GM12891 (cell line): ENCODE results near the gene SEMA4D.
"Not testable (repeated sequence)": the region's sequence is repeated elsewhere in the genome, so short reads cannot be mapped to it uniquely, and the experiment has no call there.

Source experiments
- DNase-seq: peaks from one replicate; pipeline ENCODE4 v3.0.0; 2011; ENCODE audit warnings: low spot score; ENCODE audit not compliant: insufficient read length
- FAIRE-seq: peaks from 2 replicates; lab custom pipeline; 2011; peaks lifted over from hg19 to GRCh38; lab: Jason Lieb, UNC
- PAX5 ChIP-seq: IDR thresholded peaks from 2 replicates; pipeline ENCODE4 v1.6.1; 2011; ENCODE audit warnings: low read length, moderate library complexity, mild to moderate bottlenecking; ENCODE audit not compliant: insufficient read depth, severe bottlenecking
- POLR2A ChIP-seq: IDR thresholded peaks from 2 replicates; pipeline ENCODE4 v1.6.1; 2011; ENCODE audit warnings: low read depth, low read length, control low read depth
- POLR2AphosphoS5 ChIP-seq: IDR thresholded peaks from 2 replicates; pipeline ENCODE4 v1.6.1; 2011; ENCODE audit warnings: low read depth, low read length, control low read depth
- POU2F2 ChIP-seq: IDR thresholded peaks from 2 replicates; pipeline ENCODE4 v1.6.1; 2011; ENCODE audit warnings: low read depth, mild to moderate bottlenecking, control low read depth, low read length, moderate library complexity
- SPI1 ChIP-seq: IDR thresholded peaks from 2 replicates; pipeline ENCODE4 v1.6.1; 2011; ENCODE audit warnings: low read depth, low read length, control low read depth
- TAF1 ChIP-seq: IDR thresholded peaks from 2 replicates; pipeline ENCODE4 v1.6.1; 2011; ENCODE audit warnings: low read depth, low read length, control low read depth

The SEMA4D gene

GRCh38 chr9:89484475-89485404 lies 13.2 kb downstream of the SEMA4D start:
- DNase-seq: no peak
- FAIRE-seq: peak; percentile 99
- TF ChIP-seq PAX5 (peak; percentile 83), POU2F2 (no peak)

DNA sequence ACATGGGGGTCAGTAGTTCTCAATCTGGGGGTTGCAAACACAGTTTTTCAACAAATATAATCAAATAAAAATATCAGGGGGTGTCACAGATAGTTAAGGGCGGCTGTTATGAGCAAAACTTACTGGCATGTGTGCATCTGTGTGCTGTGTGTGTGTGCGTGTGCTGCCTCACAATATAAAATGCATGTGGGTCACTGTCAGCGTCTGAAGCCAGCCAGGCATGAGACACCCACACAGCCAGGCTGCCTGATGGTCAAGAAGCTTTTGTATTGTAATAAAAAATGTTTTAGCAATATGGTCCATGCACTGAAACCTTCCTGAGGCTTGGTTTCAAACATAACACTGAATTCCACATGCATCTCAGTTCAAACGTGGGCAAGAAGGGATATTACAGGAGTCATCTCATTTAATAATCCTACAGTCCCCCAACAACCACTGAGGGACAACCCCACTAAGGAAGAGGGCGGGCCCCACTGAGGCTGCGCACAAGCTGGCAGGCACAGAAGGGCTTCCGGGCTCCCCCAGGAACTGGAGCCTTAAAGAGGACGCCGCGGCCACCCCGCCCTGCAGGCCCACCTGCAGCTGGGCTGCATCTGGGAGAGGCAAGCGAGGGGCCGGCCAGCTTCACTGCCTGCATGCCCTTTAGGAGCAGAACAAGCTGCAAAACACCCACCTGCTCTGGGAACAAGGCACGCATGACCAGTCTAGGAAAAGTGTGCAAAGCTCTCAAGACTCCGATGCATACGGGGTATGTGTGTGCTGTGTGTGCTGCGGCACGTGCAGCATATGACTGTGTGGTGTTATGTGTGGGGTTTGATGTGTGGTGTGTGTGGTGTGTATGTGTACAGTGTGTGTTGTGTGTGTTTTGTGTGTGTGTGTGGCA lies 14.1 kb downstream of the SEMA4D start:
- DNase-seq: peak; percentile 65
- FAIRE-seq: no peak
- peak; percentile 53 for TF ChIP-seq PAX5
- 0 out of 2 replicates have a peak, but pooled peaks have one; percentile 27 for TF ChIP-seq POLR2A
- 0 out of 2 replicates have a peak, but pooled peaks have one; percentile 9 for TF ChIP-seq SPI1
- peak; percentile 24; the same call in 1 of the 2 replicates for TF ChIP-seq POLR2AphosphoS5
- TF ChIP-seq TAF1: no peak
- TF ChIP-seq POU2F2: peak; percentile 51; the same call in 1 of the 2 replicates

DNA sequence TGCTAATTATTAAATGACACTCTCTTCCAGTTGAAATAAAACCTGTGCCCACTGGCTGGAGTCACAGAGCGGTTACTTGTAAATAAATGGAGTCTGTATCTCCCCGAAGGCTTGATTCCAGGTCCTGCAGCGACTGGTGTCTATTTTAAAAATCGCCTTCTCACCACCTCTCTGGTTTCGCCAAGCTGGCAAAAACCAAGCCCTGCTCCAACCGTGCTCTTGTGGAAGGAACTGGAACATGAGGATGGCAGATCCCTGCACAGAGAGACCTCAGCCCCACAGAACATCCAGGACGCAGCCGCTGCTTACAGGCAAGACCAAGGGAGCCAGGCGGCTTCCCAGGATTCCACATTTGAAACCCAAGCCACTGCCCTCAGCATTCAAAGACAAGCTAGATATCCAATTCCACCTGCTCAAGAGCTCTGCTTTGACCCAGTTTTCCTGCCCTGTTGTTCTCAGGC lies 15.0 kb downstream of the SEMA4D start:
- DNase-seq: no peak
- TF ChIP-seq POU2F2: no peak
- TF ChIP-seq POLR2A: no peak
- TF ChIP-seq SPI1: no peak
- no peak for TF ChIP-seq PAX5
- TF ChIP-seq POLR2AphosphoS5: no peak
- TF ChIP-seq TAF1: no peak
- FAIRE-seq: no peak

DNA sequence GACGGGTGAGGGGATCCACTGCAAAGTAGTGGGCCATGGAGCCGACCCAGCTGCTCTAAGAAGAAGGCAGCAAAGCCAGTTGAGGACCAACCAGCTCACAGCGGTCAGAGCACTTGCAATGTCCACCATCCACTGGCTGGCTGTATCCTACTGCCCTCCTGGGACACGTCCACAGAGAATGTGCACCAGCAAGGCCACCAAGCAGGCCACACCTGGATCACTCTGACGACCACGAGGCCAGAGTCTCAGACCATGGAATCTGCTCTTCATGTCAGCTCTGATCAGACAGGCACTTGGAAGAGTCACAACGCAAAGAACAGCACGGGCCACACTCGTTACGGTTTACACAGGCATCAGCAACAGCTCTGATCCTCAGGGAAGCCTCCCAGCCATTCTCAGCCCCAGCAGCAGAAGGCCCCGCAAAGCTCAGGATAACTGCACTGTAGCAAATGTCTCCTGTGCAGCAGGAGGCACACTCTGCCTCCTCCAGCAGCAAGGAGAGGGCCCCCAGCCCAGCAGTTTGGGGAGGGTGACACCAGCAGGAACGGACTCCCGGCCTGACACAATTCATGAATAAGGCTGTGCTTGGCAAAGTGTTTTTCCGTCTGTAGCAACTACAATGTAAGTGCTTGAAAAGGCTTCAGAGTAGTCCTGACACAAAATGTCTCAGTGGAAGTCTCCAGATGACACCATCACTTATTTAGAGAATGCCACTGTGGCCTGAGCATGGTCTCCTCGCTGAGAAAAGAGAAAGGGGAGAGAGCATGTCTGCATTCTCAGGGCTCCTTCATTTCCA lies 15.7 kb downstream of the SEMA4D start:
- FAIRE-seq: no peak
- no peak for DNase-seq
- no peak for TF ChIP-seq TAF1
- no peak for TF ChIP-seq POLR2AphosphoS5
- no peak for TF ChIP-seq POLR2A
- TF ChIP-seq POU2F2: no peak
- TF ChIP-seq SPI1: no peak
- no peak for TF ChIP-seq PAX5

DNA sequence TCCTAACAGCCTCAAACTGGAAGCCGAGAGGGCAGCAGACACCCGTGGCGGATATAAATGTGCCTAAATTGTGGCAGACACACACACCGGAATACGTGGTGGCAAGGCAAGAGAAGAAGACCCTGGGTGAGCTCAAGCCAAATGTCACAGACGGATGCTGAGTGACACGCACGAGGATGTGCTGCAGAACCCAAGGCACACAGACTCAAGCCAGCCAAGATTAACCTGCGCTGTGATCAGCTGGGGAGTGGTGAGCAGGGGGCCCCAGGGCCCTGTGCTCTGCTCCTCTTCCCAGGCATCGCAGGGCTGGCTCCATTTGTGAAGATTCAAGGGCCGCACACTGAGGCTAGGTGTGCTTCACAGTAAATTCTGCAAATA lies 16.4 kb downstream of the SEMA4D start:
- DNase-seq: no peak
- no peak for FAIRE-seq
- TF ChIP-seq POLR2A (no peak), POLR2AphosphoS5 (no peak), TAF1 (no peak), PAX5 (no peak), POU2F2 (no peak), SPI1 (no peak)

DNA sequence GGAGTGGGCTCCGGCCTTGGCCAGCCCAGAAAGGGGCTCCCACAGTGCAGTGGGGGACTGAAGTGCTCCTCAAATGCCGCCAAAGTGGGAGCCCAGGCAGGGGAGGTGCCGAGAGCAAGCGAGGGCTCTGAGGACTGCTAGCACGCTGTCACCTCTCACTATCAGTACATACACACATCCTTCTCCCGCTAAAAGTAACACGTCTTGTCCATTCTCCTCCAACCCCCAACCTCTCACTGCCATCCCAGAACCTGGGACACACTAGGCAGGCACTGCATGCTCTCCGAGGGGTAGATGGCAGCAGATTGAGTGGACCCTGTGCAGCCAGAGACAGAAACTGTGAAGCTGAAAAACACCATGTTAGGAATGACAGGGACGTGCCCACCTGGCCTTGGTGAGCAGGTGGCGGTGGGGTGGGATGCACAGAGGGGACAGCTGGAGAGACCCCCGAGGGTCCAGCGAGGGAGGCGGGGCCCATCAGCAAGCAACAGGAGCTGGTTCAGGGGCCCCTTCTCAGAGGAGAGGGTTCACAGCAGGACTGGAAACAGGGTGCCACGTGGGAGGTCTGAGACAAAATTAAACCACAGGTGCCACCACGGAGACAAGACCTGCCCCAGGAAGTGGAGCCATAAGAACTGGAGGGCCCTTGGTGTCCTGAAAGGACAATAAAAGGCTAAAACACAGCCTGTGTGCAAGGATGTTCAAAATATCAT lies 16.9 kb downstream of the SEMA4D start:
- DNase-seq: no peak
- FAIRE-seq: no peak
- no peak for TF ChIP-seq SPI1
- TF ChIP-seq POU2F2: no peak
- no peak for TF ChIP-seq TAF1
- no peak for TF ChIP-seq POLR2A
- no peak for TF ChIP-seq PAX5
- TF ChIP-seq POLR2AphosphoS5: no peak

- FAIRE-seq, DNase-seq: not testable (repeated sequence)
Measured at GRCh38 chr9:89480372-89480771, 17.5 kb downstream of the SEMA4D start.

- not testable (repeated sequence) for FAIRE-seq
Measured at GRCh38 chr9:89479669-89480011, 18.3 kb downstream of the SEMA4D start.

GRCh38 chr9:89478821-89479668 lies 18.9 kb downstream of the SEMA4D start:
- no peak for FAIRE-seq
- no peak for DNase-seq
- TF ChIP-seq POLR2AphosphoS5 (no peak), PAX5 (no peak), TAF1 (no peak), SPI1 (no peak), POU2F2 (no peak), POLR2A (no peak)

More at GRCh38 chr9:89479669-89480011, 18.3 kb downstream of the SEMA4D start:
- DNase-seq: not testable (repeated sequence)
